ENCODE data around the gene USP30.

The USP30 gene

GRCh38 chr12:109098651-109099050, 46.3 kb downstream of the USP30 start:
- H3K4me1 ChIP-seq (ENCODE audit: insufficient read depth, poor library complexity, severe bottlenecking), result no peaks in the 10 kb centered on the region
- H3K4me3 ChIP-seq (ENCODE audit: severe bottlenecking), result peak overlapping the region; percentile 62
- no peak for TF ChIP-seq CTCF (IDR thresholded peaks at IDR 0.05; ENCODE audit: poor library complexity, severe bottlenecking)
- H3K27ac ChIP-seq (ENCODE audit: poor library complexity, severe bottlenecking), result peak overlapping the region; percentile 54
- peaks cover 53% of the 10 kb centered on the region for H3K36me3 ChIP-seq (ENCODE audit: low read depth)
- no peaks in the 10 kb centered on the region for H3K9me3 ChIP-seq (ENCODE audit: severe bottlenecking)
- DNase-seq (ENCODE audit: low spot score) (no peak), ATAC-seq (ENCODE audit: low read depth) (no peak)
- H3K27me3 ChIP-seq (ENCODE audit: insufficient read depth, poor library complexity, severe bottlenecking), result no peaks in the 10 kb centered on the region

GRCh38 chr12:109099431-109100020, 47.1 kb downstream of the USP30 start:
- no peak for ATAC-seq (ENCODE audit: low read depth)
- TF ChIP-seq CTCF (IDR thresholded peaks at IDR 0.05; ENCODE audit: poor library complexity, severe bottlenecking), result no peak
- Histone ChIP-seq H3K4me3 (ENCODE audit: severe bottlenecking) (no peak overlapping the region), H3K4me1 (ENCODE audit: insufficient read depth, poor library complexity, severe bottlenecking) (no peaks in the 10 kb centered on the region), H3K27me3 (ENCODE audit: insufficient read depth, poor library complexity, severe bottlenecking) (no peaks in the 10 kb centered on the region), H3K36me3 (ENCODE audit: low read depth) (peaks cover 62% of the 10 kb centered on the region), H3K27ac (ENCODE audit: poor library complexity, severe bottlenecking) (no peak overlapping the region), H3K9me3 (ENCODE audit: severe bottlenecking) (no peaks in the 10 kb centered on the region)
- no peak for DNase-seq (ENCODE audit: low spot score)

- no peaks in the 10 kb centered on the region for H3K27me3 ChIP-seq (ENCODE audit: insufficient read depth, poor library complexity, severe bottlenecking)
- ATAC-seq (ENCODE audit: low read depth), result no peak
- no peaks in the 10 kb centered on the region for H3K9me3 ChIP-seq (ENCODE audit: severe bottlenecking)
- H3K27ac ChIP-seq (ENCODE audit: poor library complexity, severe bottlenecking), result no peak overlapping the region
- no peaks in the 10 kb centered on the region for H3K4me1 ChIP-seq (ENCODE audit: insufficient read depth, poor library complexity, severe bottlenecking)
- H3K36me3 ChIP-seq (ENCODE audit: low read depth), result peaks cover 74% of the 10 kb centered on the region
- TF ChIP-seq CTCF (IDR thresholded peaks at IDR 0.05; ENCODE audit: poor library complexity, severe bottlenecking), result no peak
- no peak overlapping the region for H3K4me3 ChIP-seq (ENCODE audit: severe bottlenecking)
- DNase-seq (ENCODE audit: low spot score), result no peak
Observed at GRCh38 chr12:109100741-109101140, 48.4 kb downstream of the USP30 start.

GRCh38 chr12:109102491-109102890, 50.1 kb downstream of the USP30 start:
- DNase-seq (ENCODE audit: low spot score) (no peak), ATAC-seq (ENCODE audit: low read depth) (no peak)
- Histone ChIP-seq H3K9me3 (ENCODE audit: severe bottlenecking) (no peaks in the 10 kb centered on the region), H3K27ac (ENCODE audit: poor library complexity, severe bottlenecking) (no peak overlapping the region), H3K36me3 (ENCODE audit: low read depth) (peaks cover 85% of the 10 kb centered on the region), H3K4me1 (ENCODE audit: insufficient read depth, poor library complexity, severe bottlenecking) (no peaks in the 10 kb centered on the region), H3K27me3 (ENCODE audit: insufficient read depth, poor library complexity, severe bottlenecking) (no peaks in the 10 kb centered on the region), H3K4me3 (ENCODE audit: severe bottlenecking) (no peak overlapping the region)
- no peak for TF ChIP-seq CTCF (IDR thresholded peaks at IDR 0.05; ENCODE audit: poor library complexity, severe bottlenecking)

GRCh38 chr12:109105176-109105575, 52.8 kb downstream of the USP30 start:
- peaks cover 82% of the 10 kb centered on the region for H3K36me3 ChIP-seq (ENCODE audit: low read depth)
- no peaks in the 10 kb centered on the region for H3K9me3 ChIP-seq (ENCODE audit: severe bottlenecking)
- no peak for ATAC-seq (ENCODE audit: low read depth)
- H3K4me3 ChIP-seq (ENCODE audit: severe bottlenecking), result no peak overlapping the region
- H3K27ac ChIP-seq (ENCODE audit: poor library complexity, severe bottlenecking), result no peak overlapping the region
- no peak for DNase-seq (ENCODE audit: low spot score)
- H3K4me1 ChIP-seq (ENCODE audit: insufficient read depth, poor library complexity, severe bottlenecking), result no peaks in the 10 kb centered on the region
- no peaks in the 10 kb centered on the region for H3K27me3 ChIP-seq (ENCODE audit: insufficient read depth, poor library complexity, severe bottlenecking)
- TF ChIP-seq CTCF (IDR thresholded peaks at IDR 0.05; ENCODE audit: poor library complexity, severe bottlenecking), result no peak
